ENCODE data around the gene RPRD1A.
"Not testable (repeated sequence)": the region's sequence is repeated elsewhere in the genome, so short reads cannot be mapped to it uniquely, and the experiment has no call there.

RPRD1A gene

DNA sequence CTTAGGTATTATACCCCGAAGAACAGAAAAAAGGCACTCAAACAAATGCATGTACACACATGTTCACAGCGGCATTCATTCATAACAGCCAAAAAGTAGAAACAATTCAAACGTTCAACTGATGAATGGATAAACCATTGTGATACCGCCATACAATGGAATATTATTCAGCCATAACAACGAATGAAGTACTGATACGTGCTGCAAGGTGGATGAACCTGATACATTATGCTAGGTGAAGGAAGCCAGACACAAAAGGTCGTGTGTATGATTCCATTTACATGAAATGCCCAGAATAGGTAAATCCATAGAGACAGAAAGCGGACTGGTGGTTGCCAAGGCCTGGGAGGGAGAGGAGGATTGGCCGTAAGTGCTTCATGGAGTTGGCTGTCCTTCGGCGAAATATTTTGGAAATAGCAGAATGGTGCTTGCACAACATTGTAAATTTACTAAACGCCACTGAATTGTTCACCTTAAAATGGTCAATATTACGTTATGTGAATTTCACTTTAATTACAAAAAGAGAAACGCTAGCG, 95.6 kb downstream of the RPRD1A start:
- DNase-seq (ENCODE audit: low read depth) = no peak
- H3K4me3 ChIP-seq (ENCODE audit: low read length) = peak overlapping the region; percentile 96
- TF ChIP-seq, protein P1, sequence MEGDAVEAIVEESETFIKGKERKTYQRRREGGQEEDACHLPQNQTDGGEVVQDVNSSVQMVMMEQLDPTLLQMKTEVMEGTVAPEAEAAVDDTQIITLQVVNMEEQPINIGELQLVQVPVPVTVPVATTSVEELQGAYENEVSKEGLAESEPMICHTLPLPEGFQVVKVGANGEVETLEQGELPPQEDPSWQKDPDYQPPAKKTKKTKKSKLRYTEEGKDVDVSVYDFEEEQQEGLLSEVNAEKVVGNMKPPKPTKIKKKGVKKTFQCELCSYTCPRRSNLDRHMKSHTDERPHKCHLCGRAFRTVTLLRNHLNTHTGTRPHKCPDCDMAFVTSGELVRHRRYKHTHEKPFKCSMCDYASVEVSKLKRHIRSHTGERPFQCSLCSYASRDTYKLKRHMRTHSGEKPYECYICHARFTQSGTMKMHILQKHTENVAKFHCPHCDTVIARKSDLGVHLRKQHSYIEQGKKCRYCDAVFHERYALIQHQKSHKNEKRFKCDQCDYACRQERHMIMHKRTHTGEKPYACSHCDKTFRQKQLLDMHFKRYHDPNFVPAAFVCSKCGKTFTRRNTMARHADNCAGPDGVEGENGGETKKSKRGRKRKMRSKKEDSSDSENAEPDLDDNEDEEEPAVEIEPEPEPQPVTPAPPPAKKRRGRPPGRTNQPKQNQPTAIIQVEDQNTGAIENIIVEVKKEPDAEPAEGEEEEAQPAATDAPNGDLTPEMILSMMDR (conservative IDR thresholded peaks at IDR 0.05; ENCODE audit: low read length) = no peak

DNA sequence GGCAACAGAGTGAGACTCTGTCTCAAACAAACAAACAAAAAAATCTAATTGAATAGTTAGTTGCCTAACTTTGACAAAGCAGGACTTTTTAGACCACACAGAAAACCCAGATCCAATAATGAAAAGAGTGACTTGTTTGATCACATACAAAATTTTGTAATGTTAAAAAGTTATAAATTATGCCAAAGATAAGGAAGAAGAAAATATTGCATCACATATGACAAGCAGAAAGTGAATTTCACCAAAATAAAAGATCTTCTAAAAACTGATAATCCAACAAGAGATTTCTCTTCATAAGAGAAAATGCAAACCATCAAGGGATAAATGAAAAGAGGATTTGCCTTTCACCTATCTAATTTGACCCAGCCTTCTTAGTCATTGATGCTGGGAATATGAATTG, 97.7 kb downstream of the RPRD1A start:
- no peak for DNase-seq (ENCODE audit: low read depth)
- no peak overlapping the region for H3K4me3 ChIP-seq (ENCODE audit: low read length)
- TF ChIP-seq, protein P1 (conservative IDR thresholded peaks at IDR 0.05; ENCODE audit: low read length) = no peak

DNA sequence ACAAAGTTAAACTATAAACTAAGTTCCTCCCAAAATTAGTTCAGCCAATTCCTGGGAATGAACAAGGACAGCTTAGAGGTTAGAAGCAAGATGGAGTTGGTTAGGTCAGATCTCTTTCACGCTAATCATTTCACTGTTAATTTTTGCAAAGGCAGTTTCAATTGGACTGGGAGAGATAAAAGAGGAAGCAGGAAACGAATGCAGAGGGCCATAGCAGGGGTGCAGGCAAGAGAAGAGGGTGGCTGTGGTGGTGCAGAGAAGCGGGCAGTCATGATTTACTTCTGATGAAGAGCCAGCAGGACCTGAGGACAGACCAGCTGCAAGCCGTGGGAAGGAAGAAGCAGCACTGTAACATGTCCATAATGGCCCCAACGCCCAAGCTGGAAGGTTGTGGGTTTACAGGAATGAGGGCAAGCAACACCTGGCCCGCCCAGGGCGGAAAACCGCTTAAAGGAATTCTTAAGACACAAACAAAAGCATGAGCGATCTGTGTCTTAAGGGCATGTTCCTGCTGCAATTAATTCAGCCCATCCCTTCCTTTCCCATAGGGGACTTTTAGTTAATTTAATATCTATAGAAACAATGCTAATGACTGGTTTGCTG, 99.0 kb downstream of the RPRD1A start:
- no peak overlapping the region for H3K4me3 ChIP-seq (ENCODE audit: low read length)
- DNase-seq (ENCODE audit: low read depth) = no peak
- TF ChIP-seq, protein P1 (conservative IDR thresholded peaks at IDR 0.05; ENCODE audit: low read length) = no peak

DNA sequence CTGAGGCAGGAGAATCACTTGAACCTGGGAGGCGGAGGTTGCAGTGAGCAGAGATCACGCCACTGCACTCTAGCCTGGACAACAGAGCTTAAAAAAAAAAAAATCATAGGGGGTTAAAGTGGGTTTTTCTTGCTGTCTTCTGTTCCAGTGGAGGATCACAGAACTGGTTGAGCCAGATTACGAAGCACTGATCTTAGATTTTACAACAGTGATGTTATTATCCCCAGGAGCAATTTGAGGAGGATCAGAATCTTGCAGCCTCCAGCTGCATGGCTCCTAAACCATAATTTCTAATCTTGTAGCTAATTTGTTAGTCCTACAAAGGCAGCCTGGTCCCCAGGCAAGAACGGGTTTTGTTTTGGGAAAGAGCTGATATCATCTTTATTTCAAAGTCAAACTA, 99.5 kb downstream of the RPRD1A start:
- not testable (repeated sequence) for DNase-seq (ENCODE audit: low read depth); H3K4me3 ChIP-seq (ENCODE audit: low read length)

DNA sequence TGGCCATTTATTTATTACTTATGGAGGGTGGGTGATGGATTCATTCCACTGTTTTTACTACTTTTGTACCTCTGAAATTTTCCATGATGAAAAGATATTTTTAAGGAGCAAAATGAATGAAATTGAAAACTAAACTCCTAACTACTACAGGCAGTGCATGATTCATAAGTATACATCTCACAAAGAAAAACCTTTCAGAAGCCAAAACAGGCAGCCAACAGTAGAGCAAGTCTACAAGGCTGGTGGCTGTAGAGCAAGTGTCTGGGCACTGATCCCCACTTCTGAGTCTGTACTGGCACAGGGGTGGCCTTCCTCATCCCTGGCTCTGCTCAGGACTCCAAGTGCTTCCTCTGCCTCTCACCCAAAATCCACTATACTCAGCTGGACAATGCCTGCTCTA, 103.0 kb downstream of the RPRD1A start:
- DNase-seq (ENCODE audit: low read depth) = no peak
- TF ChIP-seq, protein P1 (conservative IDR thresholded peaks at IDR 0.05; ENCODE audit: low read length) = no peak
- no peak overlapping the region for H3K4me3 ChIP-seq (ENCODE audit: low read length)

DNA sequence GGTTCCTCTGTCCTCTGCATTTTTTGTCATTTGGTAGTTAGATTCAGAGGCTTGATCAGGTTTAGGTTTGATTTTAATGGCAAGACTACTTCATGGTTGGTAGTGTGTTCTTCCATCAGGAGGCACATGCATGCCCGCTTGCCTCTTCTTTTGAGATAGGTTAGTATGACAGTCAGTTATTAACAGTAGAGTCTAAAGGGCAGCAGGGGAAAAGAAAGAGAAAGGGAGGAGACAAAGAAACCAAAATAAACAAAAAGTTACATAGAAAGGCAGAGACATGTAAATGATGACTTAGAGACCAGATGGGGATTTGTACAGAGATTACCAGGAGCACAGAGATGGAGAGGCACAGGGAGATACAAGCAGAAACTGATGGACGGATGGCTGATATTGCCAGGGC, 105.0 kb downstream of the RPRD1A start:
- no peak overlapping the region for H3K4me3 ChIP-seq (ENCODE audit: low read length)
- TF ChIP-seq, protein P1 (conservative IDR thresholded peaks at IDR 0.05; ENCODE audit: low read length) = no peak
- no peak for DNase-seq (ENCODE audit: low read depth)

DNA sequence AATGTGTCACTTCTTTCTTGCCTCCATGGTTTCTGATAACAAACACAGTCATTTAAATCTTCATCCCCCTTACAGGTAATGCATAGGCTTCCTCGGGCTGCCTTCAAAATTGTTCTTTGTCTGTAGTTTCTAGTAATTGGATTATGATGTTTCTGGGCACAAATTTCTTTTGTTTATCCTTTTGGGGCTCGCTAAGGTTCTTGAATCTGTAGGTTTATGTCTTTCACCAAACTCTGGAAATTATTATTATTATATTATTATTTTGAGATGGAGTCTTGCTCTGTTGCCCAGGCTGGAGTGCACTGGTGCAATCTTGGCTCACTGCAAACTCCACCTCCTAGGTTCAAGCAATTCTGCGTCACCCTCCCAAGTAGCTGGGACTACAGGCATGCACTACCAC, 111.1 kb downstream of the RPRD1A start:
- no peak overlapping the region for H3K4me3 ChIP-seq (ENCODE audit: low read length)
- TF ChIP-seq, protein P1 (conservative IDR thresholded peaks at IDR 0.05; ENCODE audit: low read length) = no peak
- DNase-seq (ENCODE audit: low read depth) = no peak
